CD4-positive, alpha-beta T cell treated with Interleukin-12 subunit alpha and Interleukin-12 subunit beta, for 1 hour (primary cell): ENCODE results near the gene INSM2.

Experiments
- DNase-seq: peaks from one replicate; pipeline ENCODE4 v3.0.0-alpha.2; 2020

Gene INSM2

GRCh38 chr14:35551081-35551480, 17.1 kb downstream of the INSM2 start:
- DNase-seq: no peak

- no peak for DNase-seq
Observed at GRCh38 chr14:35553808-35554207, 19.8 kb downstream of the INSM2 start.

GRCh38 chr14:35556548-35556947, 22.6 kb downstream of the INSM2 start:
- no peak for DNase-seq

- DNase-seq: no peak
Observed at GRCh38 chr14:35557221-35557747, 23.3 kb downstream of the INSM2 start.

- no peak for DNase-seq
Observed at GRCh38 chr14:35558680-35559079, 24.7 kb downstream of the INSM2 start.

GRCh38 chr14:35565871-35566464, 32.0 kb downstream of the INSM2 start:
- no peak for DNase-seq

- DNase-seq: no peak
Observed at GRCh38 chr14:35571598-35571997, 37.6 kb downstream of the INSM2 start.

- DNase-seq: no peak
Observed at GRCh38 chr14:35573911-35574310, 39.9 kb downstream of the INSM2 start.

GRCh38 chr14:35576260-35576659, 42.3 kb downstream of the INSM2 start:
- no peak for DNase-seq

GRCh38 chr14:35576856-35577255, 42.9 kb downstream of the INSM2 start:
- DNase-seq: no peak

GRCh38 chr14:35578135-35578534, 44.2 kb downstream of the INSM2 start:
- no peak for DNase-seq

- no peak for DNase-seq
Observed at GRCh38 chr14:35578639-35579038, 44.7 kb downstream of the INSM2 start.
